Duodenal mucosa (tissue), 2 donors: ENCODE measurements around the gene VIPR2.

Experiments
- H3K27ac ChIP-seq: one replicate; pipeline ENCODE4 v1.7.0; 2013; ENCODE audit warnings: low read depth, low read length
- H3K27me3 ChIP-seq, 2 donors: one replicate each; pipeline ENCODE4 v1.7.0; 2013; ENCODE audit warnings: low read length in 2 of 2, control low read depth in 1 of 2; ENCODE audit not compliant: insufficient read depth in 2 of 2, control insufficient read depth in 1 of 2
- H3K36me3 ChIP-seq, 2 donors: one replicate each; pipeline ENCODE4 v1.7.0; 2013; ENCODE audit warnings: low read length in 2 of 2, control low read depth in 1 of 2; ENCODE audit not compliant: insufficient read depth in 2 of 2, control insufficient read depth in 1 of 2
- H3K4me1 ChIP-seq, 2 donors: one replicate each; pipeline ENCODE4 v1.7.0; 2013; ENCODE audit warnings: low read length in 2 of 2, control low read depth in 1 of 2; ENCODE audit not compliant: insufficient read depth in 2 of 2, control insufficient read depth in 1 of 2
- H3K4me3 ChIP-seq, 2 donors: one replicate each; pipeline ENCODE4 v1.7.0; 2013; ENCODE audit warnings: low read length in 2 of 2, low read depth in 1 of 2
- H3K9ac ChIP-seq, 2 donors: one replicate each; pipeline ENCODE4 v1.7.0; 2013; ENCODE audit warnings: low read length in 2 of 2, low read depth in 1 of 2
- H3K9me3 ChIP-seq, 2 donors: one replicate each; pipeline ENCODE4 v1.7.0; 2013; ENCODE audit warnings: low read length in 2 of 2, control low read depth in 1 of 2; ENCODE audit not compliant: control insufficient read depth in 1 of 2

The VIPR2 gene

GRCh38 chr7:159094023-159094740 is 50.5 kb downstream of the VIPR2 start:
- Histone ChIP-seq H3K9ac (no peak overlapping the region), H3K9me3 (no peaks in the 10 kb centered on the region), H3K27ac (no peak overlapping the region), H3K4me1 (no peaks in the 10 kb centered on the region), H3K27me3 (no peaks in the 10 kb centered on the region), H3K36me3 (no peaks in the 10 kb centered on the region), H3K4me3 (no peak overlapping the region)

GRCh38 chr7:159093351-159093971 is 51.2 kb downstream of the VIPR2 start:
- Histone ChIP-seq H3K9ac (no peak overlapping the region), H3K36me3 (no peaks in the 10 kb centered on the region), H3K4me3 (no peak overlapping the region), H3K4me1 (no peaks in the 10 kb centered on the region), H3K27ac (no peak overlapping the region), H3K27me3 (no peaks in the 10 kb centered on the region), H3K9me3 (no peaks in the 10 kb centered on the region)

DNA sequence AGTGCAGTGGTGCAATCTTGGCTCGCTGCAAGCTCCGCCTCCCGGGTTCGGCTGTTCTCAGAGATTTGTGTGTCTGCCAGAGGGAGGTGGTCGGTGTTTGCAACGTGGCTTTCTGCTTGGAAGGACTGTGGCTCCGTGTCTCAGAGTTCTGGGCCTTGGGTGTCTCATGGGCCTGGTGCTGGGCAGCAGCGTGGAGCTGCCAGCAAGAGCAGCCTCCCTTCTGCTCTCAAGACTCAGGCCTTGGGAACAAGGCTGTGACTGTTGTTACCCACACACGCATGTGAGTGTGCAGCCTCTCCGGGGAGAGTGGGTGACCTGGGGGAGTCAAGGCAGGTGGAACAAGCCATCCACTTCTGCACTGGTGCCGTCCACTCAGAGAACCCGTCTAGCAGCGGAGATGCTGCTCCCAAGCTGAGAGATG is 52.0 kb downstream of the VIPR2 start:
- Histone ChIP-seq H3K9ac (no peak overlapping the region), H3K9me3 (no peaks in the 10 kb centered on the region), H3K4me3 (no peak overlapping the region), H3K36me3 (no peaks in the 10 kb centered on the region), H3K27me3 (peaks cover 0 to 5% of the 10 kb centered on the region in 2 donors), H3K27ac (no peak overlapping the region), H3K4me1 (no peaks in the 10 kb centered on the region)

GRCh38 chr7:159091480-159092475 is 52.9 kb downstream of the VIPR2 start:
- H3K9ac ChIP-seq: no peak overlapping the region
- H3K27me3 ChIP-seq: peaks cover 0 to 5% of the 10 kb centered on the region in 2 donors
- H3K4me1 ChIP-seq: no peaks in the 10 kb centered on the region
- H3K4me3 ChIP-seq: no peak overlapping the region
- H3K9me3 ChIP-seq: no peaks in the 10 kb centered on the region
- no peaks in the 10 kb centered on the region for H3K36me3 ChIP-seq
- no peak overlapping the region for H3K27ac ChIP-seq

DNA sequence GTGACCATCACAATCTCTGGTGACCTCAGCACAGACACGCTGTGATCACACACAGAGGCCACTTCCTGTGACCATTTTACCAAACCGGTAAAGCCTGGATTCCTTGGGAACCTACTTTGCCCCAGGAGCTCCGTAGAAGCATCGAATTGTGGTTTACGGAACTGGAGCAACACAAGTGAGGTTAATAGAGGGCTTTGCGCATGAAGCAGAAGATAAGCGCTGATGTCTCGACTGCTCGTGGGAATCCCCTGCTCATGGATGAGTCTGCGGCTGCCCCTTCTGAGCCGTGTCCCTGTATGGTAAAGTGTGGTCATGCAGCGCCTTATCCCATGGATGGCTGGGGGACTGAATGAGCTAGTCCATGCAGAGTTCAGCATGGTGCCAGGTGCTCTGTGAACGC is 53.6 kb downstream of the VIPR2 start:
- no peak overlapping the region for H3K27ac ChIP-seq
- H3K9ac ChIP-seq: no peak overlapping the region
- no peaks in the 10 kb centered on the region for H3K9me3 ChIP-seq
- H3K27me3 ChIP-seq: peaks cover 0 to 5% of the 10 kb centered on the region in 2 donors
- H3K36me3 ChIP-seq: no peaks in the 10 kb centered on the region
- no peak overlapping the region for H3K4me3 ChIP-seq
- H3K4me1 ChIP-seq: no peaks in the 10 kb centered on the region

- Histone ChIP-seq H3K4me1 (no peaks in the 10 kb centered on the region), H3K36me3 (no peaks in the 10 kb centered on the region), H3K4me3 (no peak overlapping the region), H3K27ac (no peak overlapping the region), H3K9ac (no peak overlapping the region), H3K27me3 (peaks cover 0 to 5% of the 10 kb centered on the region in 2 donors), H3K9me3 (no peaks in the 10 kb centered on the region)
These were observed 56.4 kb downstream of the VIPR2 start for GRCh38 chr7:159088016-159088865.

- H3K4me1 ChIP-seq: no peaks in the 10 kb centered on the region
- no peaks in the 10 kb centered on the region for H3K36me3 ChIP-seq
- H3K27me3 ChIP-seq: peaks cover 0 to 5% of the 10 kb centered on the region in 2 donors
- H3K27ac ChIP-seq: no peak overlapping the region
- no peaks in the 10 kb centered on the region for H3K9me3 ChIP-seq
- no peak overlapping the region for H3K4me3 ChIP-seq
- H3K9ac ChIP-seq: no peak overlapping the region
These were observed 58.3 kb downstream of the VIPR2 start for GRCh38 chr7:159086301-159086925.

GRCh38 chr7:159084069-159084801 is 60.4 kb downstream of the VIPR2 start:
- Histone ChIP-seq H3K4me1 (no peaks in the 10 kb centered on the region), H3K36me3 (no peaks in the 10 kb centered on the region), H3K4me3 (no peak overlapping the region), H3K27ac (no peak overlapping the region), H3K9ac (no peak overlapping the region), H3K9me3 (no peaks in the 10 kb centered on the region), H3K27me3 (peaks cover 0 to 5% of the 10 kb centered on the region in 2 donors)

DNA sequence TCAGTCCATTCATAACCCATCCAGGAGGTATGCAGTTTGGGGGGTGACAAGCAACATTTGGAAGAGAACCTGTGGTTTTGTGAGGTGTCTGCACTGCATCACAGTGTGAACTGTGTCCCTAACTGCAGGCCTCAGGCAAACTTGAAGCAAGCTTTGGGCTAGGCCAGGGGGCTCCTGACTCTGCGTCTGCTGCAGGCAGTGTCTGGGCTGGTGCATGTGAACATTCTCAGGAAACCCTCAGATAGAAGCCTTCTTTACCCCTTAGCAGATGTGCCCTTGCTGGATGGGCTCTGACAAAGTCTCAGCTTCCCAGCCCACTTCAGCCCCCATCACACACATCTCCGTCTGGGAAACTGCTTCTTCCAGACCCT is 61.0 kb downstream of the VIPR2 start:
- H3K4me3 ChIP-seq: no peak overlapping the region
- no peaks in the 10 kb centered on the region for H3K9me3 ChIP-seq
- no peaks in the 10 kb centered on the region for H3K4me1 ChIP-seq
- no peak overlapping the region for H3K27ac ChIP-seq
- peaks cover 0 to 5% of the 10 kb centered on the region in 2 donors for H3K27me3 ChIP-seq
- H3K36me3 ChIP-seq: no peaks in the 10 kb centered on the region
- H3K9ac ChIP-seq: no peak overlapping the region
